NCI-H146 (cell line): ENCODE results near the gene GPR34.
"Not testable (repeated sequence)": the region's sequence is repeated elsewhere in the genome, so short reads cannot be mapped to it uniquely, and the experiment has no call there.

ENCODE experiments used
- DNase-seq: peaks from one replicate; lab custom pipeline; 2025; lab: John Stamatoyannopoulos, UW

The GPR34 gene

DNA sequence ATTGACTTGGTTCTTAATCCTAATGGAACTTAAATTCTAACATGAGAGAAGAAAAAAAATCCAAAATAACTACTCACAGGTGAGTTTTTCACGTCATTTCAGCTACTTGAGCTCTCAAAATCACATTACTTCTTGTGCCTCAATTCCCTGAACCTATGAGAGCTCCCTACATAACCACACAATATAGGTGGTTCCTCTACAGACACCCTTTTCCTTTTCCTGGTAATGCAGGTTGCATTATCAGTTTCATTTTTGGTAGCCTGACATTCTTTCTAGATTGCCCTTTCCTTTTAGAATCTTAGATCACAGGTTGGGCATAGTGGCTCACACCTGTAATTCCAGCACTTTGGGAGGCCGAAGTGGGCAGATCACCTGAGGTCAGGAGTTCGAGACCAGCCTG lies 4.3 kb downstream of the GPR34 start:
- no peak for DNase-seq

DNA sequence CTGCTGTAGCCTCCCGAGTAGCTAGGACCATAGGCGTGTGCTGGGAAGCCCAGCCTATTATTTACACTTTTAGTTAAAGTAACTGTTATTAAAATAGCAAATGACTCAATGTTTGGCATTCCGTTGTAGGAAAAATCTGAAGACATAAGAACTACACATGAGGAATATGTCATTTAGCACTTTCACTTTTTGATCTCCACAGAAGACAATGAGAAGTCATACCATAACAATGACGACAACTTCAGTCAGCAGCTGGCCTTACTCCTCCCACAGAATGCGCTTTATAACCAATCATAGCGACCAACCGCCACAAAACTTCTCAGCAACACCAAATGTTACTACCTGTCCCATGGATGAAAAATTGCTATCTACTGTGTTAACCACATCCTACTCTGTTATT lies 6.7 kb downstream of the GPR34 start:
- DNase-seq = no peak

DNA sequence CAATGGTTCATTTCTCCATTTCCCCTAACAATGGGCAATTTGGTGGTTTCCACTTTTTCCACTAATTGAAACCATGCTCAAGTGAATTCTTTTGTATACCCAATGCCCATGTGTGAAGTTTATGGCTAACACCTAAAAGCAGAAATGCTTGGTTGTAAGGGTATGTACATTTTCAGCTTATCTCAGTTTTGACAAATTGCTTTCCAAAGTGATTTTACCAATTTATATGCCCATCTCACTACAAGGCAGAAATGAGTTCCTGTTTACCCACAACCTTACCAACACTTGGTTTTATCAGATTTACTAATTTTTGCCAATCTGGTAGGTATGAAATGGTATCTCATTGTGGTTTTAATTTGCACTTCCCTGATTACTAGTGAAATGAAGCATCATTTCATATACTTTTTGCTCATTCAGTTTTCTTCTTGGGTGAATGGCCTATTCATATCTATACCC lies 14.8 kb downstream of the GPR34 start:
- no peak for DNase-seq

DNA sequence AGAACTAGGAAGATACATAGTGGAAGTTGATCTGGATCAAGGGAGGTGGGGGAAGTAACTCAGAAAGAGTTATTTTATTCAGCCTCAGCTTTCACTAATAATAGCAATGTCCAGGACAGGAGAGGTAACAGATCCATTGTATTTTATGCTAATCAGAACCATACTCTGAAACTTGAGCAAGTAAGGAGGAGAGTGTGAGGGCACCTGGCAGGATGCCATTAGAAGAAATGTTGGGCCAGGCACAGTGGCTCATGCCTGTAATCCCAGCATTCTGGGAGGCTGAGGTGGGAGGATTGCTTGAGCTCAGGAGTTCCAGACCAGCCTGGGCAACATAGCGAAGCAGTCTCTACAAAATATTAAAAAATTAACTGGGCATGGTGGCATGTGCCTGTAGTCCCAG lies 16.3 kb downstream of the GPR34 start:
- DNase-seq = no peak

DNA sequence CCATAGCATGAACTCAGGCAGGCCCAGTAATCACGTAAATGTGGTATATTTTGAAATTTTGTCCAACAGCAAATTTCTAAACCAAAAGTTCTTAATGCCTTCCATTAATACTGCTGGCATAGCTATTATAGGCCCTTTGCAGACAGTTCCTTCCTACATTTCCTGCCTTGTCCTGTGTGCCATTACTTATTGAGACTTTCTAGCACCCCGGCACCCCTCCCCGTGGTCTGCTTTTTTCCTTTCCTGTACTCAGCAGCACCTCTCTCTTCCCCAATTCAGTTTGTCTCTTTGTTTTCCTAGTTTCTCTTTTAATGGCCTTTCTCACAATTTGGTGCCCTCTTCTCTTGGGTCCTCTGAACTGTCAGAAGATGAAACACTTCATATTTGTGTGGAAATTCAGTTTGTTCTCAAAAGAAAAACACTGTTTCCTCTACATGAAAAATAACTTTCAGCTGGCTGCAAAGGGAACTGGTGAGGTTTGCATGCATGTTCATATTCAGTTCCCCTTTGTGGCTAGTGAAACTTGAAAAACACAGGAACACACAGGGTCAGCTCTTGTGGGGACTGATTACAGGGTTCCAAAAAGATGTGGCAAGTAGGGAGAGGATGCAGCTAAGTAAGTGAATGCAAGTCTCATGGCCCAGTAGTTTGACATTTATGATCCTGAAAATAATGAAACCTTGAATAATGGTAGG lies 17.1 kb downstream of the GPR34 start:
- DNase-seq = no peak

DNA sequence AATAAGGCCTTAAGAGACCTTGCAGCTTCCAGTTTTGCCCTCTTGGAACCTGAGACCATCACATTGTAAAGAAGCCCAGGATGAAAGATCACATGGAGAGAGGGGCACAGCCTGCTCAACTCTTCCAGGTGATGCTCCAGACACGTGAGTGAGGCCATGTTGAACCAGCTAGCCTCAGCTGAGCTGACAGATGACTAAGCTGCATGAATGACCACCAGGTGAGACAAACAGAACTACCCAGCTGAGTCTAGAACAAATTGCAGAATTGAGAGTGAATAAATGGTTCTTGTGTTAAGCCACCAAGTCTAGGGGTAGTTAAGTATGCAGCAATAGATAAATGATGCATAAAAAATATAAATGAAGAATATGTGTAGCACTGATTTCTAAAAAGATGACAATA lies 18.4 kb downstream of the GPR34 start:
- DNase-seq = no peak

DNA sequence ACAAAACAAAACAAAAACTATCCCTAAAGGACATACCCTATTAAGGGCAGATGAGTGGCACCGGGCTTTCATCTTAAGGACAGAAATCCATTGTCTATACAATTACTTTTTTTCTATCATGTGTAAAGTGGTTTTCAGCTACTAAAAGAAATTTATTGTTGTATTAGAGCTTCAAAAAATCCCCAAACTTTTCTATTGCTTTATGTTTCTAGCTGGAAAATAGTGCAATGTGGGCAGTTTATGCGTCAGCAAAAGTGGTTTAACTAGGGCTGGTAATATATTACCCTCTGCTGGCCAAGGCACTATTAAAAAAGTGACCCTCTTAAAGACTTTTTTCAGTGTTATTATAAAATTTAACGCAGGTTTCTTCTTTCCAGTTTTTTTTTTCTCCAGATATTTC lies 19.7 kb downstream of the GPR34 start:
- DNase-seq = no peak

DNA sequence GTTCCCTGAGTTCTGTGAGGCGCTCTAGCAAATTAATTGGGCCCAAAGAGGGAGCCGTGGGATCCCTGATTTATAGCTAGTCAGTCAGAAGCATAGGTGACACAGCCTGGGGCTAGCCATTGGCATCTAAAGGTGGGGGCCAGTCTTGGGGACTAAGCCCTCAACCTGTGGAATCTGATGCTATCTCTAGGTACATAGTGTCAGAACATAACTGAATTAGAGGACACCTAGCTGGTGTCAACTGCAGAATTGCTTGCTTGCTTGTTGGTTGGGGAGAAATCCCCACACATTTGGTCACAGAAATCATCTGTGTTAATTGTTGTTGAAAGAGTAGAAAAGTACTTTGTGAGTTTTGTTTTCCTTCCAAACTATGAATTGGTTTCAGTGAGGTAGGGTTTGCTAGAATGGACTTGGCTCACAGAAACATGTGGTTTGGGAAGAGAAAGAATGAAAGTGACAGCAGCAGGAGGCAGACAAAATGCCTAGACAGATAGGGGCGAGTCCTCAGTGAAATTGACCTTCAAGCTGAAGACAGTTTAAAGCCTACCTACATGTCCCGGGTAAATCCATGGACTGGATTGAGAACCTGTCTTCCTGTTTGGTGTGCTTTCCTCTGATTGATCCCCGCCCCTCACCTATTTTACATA lies 22.4 kb downstream of the GPR34 start:
- DNase-seq = no peak

DNA sequence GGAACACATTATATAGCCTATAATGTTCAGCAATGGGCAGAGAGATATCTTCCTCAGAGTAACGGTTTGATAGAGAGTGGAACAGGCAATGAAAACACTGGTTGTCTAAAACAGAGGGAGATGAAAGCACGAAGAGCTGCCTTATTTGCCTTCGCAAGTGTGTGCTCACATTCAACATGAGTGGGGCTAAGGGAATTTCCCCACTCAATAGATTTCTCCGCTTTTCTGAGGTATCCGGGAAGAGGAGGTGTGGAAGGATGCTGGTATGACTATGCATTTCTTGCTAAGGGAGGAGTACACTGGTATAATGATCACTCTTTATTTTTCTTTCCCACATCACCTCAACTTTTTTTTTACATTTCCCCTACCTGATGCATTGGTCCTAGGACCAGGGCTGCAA lies 27.4 kb downstream of the GPR34 start:
- DNase-seq = no peak

DNA sequence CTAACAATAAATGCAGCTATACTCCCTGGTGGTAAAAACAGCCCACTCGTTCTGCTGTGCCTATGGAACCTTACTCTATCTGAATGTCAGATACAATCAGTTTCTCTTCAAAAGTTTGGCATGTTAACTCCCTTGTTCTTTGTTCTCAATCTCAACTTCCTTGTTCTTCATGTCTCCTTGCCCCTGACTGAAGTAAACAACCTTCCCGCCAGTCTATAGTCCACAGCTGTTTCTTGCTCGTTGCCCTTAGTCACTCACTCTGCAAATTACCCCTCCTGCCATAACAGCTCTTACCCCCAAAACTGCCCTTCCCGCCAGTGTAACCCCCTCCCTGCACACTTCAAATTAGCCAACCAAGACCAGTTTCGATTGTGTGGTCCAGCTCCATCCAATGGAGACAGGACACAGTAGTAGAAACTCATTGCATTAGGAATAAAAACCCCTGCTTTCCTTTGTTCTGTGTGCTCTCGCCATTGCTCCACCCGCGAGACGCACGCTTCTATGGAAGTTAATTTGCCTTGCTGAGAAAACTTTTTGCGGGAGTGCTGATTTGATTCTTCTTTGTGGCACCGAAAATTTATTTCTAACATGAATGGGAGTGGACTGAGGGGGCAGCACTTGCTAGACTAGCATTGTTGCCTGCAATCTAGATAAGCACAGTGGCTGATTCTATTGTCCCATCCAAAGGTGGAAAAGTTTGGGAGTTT lies 28.1 kb downstream of the GPR34 start:
- no peak for DNase-seq

DNA sequence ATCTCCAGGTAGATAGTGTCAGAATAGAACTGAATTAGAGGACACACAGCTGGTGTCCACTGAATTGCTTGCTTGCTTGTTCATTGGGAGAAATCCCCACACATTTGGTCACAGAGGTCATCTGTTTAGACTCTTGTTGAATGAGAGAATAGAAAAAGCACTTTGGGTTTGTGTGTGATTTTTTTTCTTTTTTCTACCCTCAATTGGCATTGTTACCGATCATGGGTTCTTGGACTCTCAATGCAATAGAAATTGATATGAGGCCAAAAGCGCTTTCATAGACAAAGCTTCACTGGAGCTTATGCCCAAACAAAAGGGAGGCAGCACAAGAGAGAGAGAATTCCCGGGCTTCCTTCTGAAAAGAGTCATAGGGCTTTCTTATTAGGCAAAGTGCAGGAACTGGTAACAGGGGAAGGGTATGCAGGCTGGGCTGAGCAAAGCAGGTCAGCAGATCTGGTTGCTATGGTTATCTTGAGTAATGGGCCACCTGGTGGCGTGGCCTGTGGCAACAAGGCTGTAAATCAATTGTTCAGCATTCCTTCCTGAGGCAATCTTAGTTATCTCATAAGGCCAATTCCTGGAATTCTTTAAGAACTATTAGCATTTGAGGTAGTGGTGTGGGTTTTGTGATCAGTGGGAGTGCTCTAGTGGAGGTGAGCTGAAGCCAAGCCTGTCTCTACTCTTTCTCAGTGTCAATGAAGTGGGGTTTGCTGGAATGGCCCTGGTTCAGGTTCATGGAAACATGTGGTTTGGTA lies 29.9 kb downstream of the GPR34 start:
- no peak for DNase-seq

DNA sequence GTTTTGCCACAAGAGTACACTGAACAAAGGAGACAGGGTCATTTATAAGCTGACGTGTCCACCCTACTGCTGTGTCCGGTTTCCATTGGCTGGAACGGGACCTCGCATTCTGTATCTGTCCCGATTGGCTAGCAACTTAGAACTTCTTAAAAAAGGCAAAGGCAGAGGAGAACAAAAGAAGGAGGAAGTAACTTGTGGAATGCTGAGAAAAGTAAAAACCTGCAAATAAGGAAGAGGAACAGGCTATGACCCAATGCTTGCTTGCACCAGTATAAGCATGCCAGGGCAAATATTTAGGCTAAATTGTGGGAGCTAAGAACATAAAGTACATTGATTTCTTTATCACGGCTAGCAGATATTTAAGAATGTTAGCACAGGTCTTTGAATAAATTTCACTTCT lies 30.8 kb downstream of the GPR34 start:
- not testable (repeated sequence) for DNase-seq

DNA sequence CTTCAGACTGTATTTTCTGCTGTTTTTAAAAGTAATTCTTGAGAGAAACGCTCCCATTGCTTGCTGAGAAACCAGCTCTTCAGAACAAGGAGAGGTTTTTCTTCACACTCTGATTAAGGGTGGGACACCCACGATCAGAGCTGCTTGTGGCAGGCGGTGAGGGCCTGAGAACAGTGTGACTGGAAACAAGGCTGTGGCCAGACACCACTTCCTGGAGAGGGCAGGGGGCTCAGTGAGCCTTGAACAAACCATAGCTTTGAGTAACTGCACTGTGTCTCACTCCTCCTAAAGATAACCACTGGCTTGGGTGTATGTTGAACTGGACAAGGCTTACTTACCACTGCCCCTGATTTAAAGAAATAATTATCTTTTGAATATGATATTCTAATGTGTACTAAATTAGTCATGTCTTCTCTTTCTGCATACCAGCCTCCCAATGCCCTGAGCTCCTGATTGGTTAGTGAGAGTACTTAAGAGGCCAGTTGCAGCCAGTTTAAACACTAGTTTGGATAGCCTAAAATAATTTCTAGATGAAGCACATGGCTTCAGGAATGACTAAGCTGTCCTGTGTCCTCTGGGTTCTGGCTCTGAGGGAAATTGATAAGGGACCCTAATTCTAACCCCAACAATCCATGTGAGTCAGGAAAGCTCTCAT lies 31.5 kb downstream of the GPR34 start:
- no peak for DNase-seq

DNA sequence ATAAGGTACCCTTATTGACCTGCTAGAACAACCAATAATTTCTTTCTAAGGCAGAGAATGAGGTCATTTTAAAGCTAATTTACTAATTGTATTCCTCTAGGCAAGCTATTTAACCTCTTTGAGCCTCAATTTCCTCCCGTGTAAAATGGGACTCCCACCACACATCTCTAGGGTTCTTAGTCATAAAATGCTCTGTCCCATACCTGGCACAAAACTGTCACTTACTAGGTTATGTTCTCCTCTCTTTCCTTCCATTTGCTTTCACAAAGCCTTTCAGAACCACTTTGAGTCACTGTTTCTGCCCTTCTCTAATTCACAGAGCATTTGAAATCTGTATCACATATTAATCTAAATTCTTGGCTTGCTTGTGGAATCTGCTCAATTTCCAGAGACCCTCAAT lies 32.8 kb downstream of the GPR34 start:
- DNase-seq = no peak

DNA sequence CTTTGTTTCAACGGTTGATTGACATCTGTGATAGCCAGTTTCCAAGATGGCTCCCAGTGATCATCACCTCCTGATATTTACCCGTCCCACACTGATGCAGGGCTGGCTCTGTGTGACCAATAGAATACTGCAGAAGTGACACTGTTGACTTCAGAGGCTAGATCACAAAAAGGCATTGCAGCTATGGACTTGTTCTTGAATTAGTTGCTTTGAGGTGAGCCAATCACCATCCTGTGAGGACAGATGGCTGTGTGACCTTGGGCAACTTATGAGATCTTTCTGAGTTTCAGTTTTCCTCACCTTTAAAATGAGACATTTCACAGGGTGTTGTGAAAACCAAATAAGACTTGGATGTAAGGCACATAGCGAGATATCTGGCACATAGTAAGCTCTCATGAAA lies 33.4 kb downstream of the GPR34 start:
- no peak for DNase-seq

DNA sequence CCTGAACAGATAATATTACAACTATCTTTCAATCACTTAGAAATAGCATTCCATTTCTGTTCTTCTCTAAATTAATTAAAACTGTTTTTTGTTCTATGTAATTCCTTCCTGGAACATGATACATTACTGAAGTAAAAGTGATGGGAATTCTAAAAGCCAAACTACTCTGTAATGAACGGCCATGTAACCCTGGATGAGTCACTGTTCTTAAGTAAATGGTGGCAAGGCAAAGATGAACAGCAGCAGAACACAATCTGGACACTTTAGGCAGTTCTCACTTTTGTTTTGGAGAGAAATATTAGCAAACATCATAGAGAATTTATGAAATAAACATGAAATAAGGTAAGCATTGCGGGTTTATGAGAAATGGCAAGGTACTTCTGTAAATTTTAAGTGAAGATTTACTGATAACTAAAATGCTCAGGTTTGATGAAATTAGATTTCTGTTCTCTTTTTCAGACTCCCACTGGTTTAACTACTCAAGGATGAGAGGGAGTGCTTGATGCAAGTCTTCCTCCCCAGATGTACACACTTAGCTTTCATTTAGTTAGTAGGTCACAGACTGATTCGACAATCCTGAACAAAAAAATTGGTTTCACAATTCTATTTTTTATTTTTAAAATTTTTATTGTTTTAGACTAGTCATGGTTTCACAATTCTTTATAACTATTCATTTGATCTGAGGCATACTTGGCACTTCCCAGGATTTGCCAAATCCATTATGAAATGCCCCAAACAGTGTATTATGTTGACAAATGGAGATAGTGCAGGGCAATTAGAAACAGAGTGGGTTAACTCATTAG lies 34.2 kb downstream of the GPR34 start:
- no peak for DNase-seq

DNA sequence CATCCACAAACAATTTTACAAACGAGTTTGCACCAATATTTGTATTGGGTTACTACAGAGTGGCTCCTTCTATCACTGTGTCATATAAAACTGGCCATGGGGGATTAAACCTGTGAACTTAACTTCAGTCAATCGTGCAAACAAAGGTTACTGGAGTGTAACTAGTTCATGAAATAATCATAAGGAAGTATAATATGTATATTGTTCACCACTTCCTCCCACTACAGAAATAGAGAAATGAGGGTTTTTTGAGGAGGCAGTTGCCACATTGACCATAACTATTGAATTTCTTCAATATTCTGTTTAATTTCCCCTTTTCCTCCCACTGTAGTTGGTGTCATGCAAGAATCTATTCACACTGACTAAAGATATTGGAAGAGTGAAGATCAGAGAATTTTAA lies 35.1 kb downstream of the GPR34 start, which contains the start of gene GPR82:
Gene GPR82 (plus strand): TSS at position 356 of the 400 bp plus-strand sequence. CDS start 2,846 bp downstream, outside the sequence.
- DNase-seq = no peak

DNA sequence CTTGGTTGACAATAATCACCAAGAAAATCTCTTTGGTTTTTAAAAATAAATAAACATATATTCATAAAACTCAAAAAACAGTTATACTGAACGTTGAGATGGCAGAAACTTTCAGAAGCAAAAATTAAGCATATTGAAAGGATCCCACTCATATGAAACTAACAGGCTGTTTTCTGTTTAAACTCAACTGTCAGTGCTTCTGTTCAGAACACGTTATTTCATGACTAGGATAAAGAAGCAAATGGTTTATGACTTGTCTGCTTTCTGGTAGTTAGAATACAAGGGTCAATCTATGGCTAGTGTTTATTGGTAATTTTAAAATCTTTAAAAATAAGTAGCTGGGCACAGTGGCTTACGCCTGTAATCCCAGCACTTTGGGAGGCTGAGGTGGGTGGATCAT lies 39.4 kb downstream of the GPR34 start:
- no peak for DNase-seq

DNA sequence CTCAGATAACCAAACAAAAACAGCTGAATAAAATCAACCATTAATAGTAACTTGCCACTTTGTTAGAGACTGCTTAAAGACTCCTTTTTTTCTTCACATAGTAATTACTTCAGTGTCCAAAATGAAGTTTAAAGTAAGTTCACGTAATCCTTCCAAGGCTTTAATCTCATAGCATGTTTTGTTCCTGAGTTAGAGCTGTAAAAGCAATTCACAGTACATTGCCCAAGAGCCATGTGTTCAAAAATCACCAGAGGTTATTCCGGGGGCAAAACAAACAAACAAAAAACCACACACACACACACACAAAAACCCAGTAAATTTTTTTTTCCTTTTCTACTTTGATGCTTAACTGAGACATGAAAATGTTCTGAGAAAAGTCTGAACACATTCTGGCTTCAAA lies 41.3 kb downstream of the GPR34 start:
- no peak for DNase-seq

DNA sequence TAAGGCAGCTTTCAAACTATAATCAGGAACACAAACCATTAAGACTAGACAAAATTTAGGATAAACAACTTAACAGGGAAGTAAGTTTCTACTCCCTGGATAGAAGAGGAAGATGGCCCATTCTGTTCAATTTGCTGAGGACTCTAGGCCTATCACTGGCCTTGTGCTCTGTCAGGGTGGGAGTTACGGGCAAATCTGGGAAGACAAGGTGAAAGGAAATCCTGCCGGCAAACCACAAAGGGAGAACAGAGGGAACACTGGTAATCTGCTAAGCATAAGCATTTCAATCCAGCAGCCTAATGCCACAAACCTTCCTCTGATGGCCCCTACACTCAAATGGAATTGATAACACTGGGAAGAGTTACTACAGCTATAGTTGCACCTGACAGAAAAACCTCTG lies 43.5 kb downstream of the GPR34 start:
- no peak for DNase-seq

DNA sequence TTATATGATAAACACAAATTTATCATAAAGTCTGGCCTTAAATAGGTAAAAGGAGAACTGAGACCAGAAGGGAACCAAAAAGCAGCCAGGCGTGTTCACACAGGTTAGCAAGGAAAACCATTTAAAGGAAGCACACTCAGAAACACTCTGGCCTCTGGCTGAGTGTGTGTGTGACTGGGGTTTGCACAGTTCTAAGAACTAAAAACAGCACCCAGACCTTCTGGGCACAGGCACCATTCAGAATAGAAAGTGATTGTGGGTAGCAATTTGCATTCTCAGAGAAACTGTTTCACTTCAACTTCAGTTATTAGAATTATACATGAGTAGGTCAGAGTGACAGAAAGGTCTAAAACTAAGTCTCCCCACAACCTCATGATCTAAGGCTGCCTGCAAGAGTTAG lies 45.2 kb downstream of the GPR34 start:
- DNase-seq = no peak
